GM23338 (cell line): ENCODE data around the gene RAP2B. TPM values are rescaled to one million over a fixed set of nuclear protein-coding genes. Genes with fewer than 3 reads are reported as not detected.
A peak's percentile ranks its signal among the peaks of the same experiment; 100 is the strongest.

Experiments
- ATAC-seq: fragments of 200-7000 bp; cut with Tn5 transposase; 3 replicates; pipeline ENCODE4 v1.9.1; 2020
- DNase-seq: peaks from one replicate; pipeline ENCODE4 v3.0.0-alpha.2; 2015; ENCODE audit warnings: low spot score
- H2AFZ ChIP-seq: fragments of 200-600 bp; sonication (generic); 2 replicates; pipeline ENCODE4 v1.8.0; 2016; ENCODE audit warnings: antibody characterized with exemption, mild to moderate bottlenecking, moderate library complexity
- H3F3A ChIP-seq: fragments of 200-600 bp; sonication (generic); replicated peaks from 2 replicates; pipeline ENCODE4 v1.8.0; 2017; ENCODE audit warnings: antibody characterized with exemption, mixed run types, low read depth
- H3K27ac ChIP-seq: fragments of 200-600 bp; sonication (generic); 2 replicates; pipeline ENCODE4 v1.6.1; 2016; ENCODE audit warnings: low read depth
- H3K27me3 ChIP-seq: fragments of 200-600 bp; sonication (generic); 2 replicates; pipeline ENCODE4 v1.8.0; 2016; ENCODE audit warnings: mild to moderate bottlenecking, mixed run types, moderate library complexity; ENCODE audit not compliant: insufficient read depth
- H3K36me3 ChIP-seq: fragments of 200-600 bp; sonication (generic); 2 replicates; pipeline ENCODE4 v1.8.0; 2016; ENCODE audit warnings: mild to moderate bottlenecking; ENCODE audit not compliant: insufficient read depth
- H3K4me1 ChIP-seq: fragments of 200-600 bp; sonication (generic); 2 replicates; pipeline ENCODE4 v1.8.0; 2016; ENCODE audit warnings: mild to moderate bottlenecking, moderate library complexity; ENCODE audit not compliant: insufficient read depth
- H3K4me2 ChIP-seq: fragments of 200-600 bp; sonication (generic); 2 replicates; pipeline ENCODE4 v1.7.1; 2017; ENCODE audit warnings: mixed run types
- H3K4me3 ChIP-seq: fragments of 200-600 bp; sonication (generic); 2 replicates; pipeline ENCODE4 v1.6.1; 2016; ENCODE audit warnings: mixed run types
- H3K79me2 ChIP-seq: fragments of 200-600 bp; sonication (generic); replicated peaks from 2 replicates; pipeline ENCODE4 v1.8.0; 2017; ENCODE audit warnings: mild to moderate bottlenecking; ENCODE audit not compliant: insufficient read depth
- H3K9me2 ChIP-seq: fragments of 200-600 bp; sonication (generic); 2 replicates; pipeline ENCODE4 v1.8.0; 2017; ENCODE audit not compliant: insufficient read depth
- H4K20me1 ChIP-seq: fragments of 200-600 bp; sonication (generic); replicated peaks from 2 replicates; pipeline ENCODE4 v1.8.0; 2017; ENCODE audit warnings: mild to moderate bottlenecking; ENCODE audit not compliant: insufficient read depth
- H3K27ac Mint-ChIP-seq: 2 replicates; pipeline ENCODE4 v1.8.0; 2020; ENCODE audit warnings: inconsistent platforms, mild to moderate bottlenecking, moderate library complexity, mixed read lengths
- H3K27me3 Mint-ChIP-seq: 3 replicates; pipeline ENCODE4 v1.8.0; 2022; ENCODE audit warnings: low read depth, mild to moderate bottlenecking, moderate library complexity, mixed read lengths, inconsistent platforms; ENCODE audit not compliant: insufficient read depth, poor library complexity
- H3K36me3 Mint-ChIP-seq: 3 replicates; pipeline ENCODE4 v1.8.0; 2021; ENCODE audit warnings: low read depth, mild to moderate bottlenecking, inconsistent platforms, moderate library complexity, mixed read lengths
- H3K4me1 Mint-ChIP-seq: 3 replicates; pipeline ENCODE4 v1.8.0; 2020; ENCODE audit warnings: mild to moderate bottlenecking, inconsistent platforms, mixed read lengths
- H3K4me3 Mint-ChIP-seq: 3 replicates; pipeline ENCODE4 v1.8.0; 2021; ENCODE audit warnings: moderate library complexity, mild to moderate bottlenecking, inconsistent platforms, mixed read lengths
- H3K9me3 Mint-ChIP-seq: 3 replicates; pipeline ENCODE4 v1.8.0; 2020; ENCODE audit warnings: moderate library complexity, mild to moderate bottlenecking, inconsistent platforms, mixed read lengths
- CREB1 ChIP-seq: fragments of 250-450 bp; sonication (Bioruptor Pico); IDR thresholded peaks from 2 replicates; pipeline ENCODE4 v1.5.0; 2020; ENCODE audit warnings: low read depth, mild to moderate bottlenecking, moderate library complexity
- ETS1 ChIP-seq: IDR thresholded peaks from 2 replicates; pipeline ENCODE4 v1.6.1; 2016; ENCODE audit warnings: antibody characterized with exemption
- EZH2 ChIP-seq: fragments of 200-600 bp; sonication (generic); IDR thresholded peaks from one replicate; pipeline ENCODE4 v1.8.0; 2017; ENCODE audit warnings: antibody characterized with exemption, mild to moderate bottlenecking, low read depth; ENCODE audit not compliant: unreplicated experiment
- EZH2phosphoT487 ChIP-seq: fragments of 200-600 bp; sonication (generic); IDR thresholded peaks from one replicate; pipeline ENCODE4 v1.8.1; 2018; ENCODE audit warnings: antibody characterized with exemption; ENCODE audit not compliant: unreplicated experiment
- POLR2AphosphoS5 ChIP-seq: IDR thresholded peaks from 2 replicates; pipeline ENCODE4 v1.6.1; 2016; ENCODE audit warnings: antibody characterized with exemption, low read depth
- REST ChIP-seq: IDR thresholded peaks from one replicate; pipeline ENCODE4 v1.6.1; 2018; ENCODE audit warnings: antibody characterized with exemption; ENCODE audit not compliant: unreplicated experiment
- STAT1 ChIP-seq: IDR thresholded peaks from one replicate; pipeline ENCODE4 v1.6.1; 2016; ENCODE audit warnings: antibody characterized with exemption; ENCODE audit not compliant: unreplicated experiment
- ZNF114 ChIP-seq: fragments of 250-450 bp; sonication (Bioruptor Pico); IDR thresholded peaks from 2 replicates; pipeline ENCODE4 v1.5.0; 2020; ENCODE audit warnings: mild to moderate bottlenecking, moderate library complexity
- ZNF331 ChIP-seq: fragments of 250-450 bp; sonication (Bioruptor Pico); IDR thresholded peaks from 2 replicates; pipeline ENCODE4 v1.5.0; 2020; ENCODE audit warnings: low read depth, mild to moderate bottlenecking, moderate library complexity
- ZNF462 ChIP-seq: fragments of 250-450 bp; sonication (Bioruptor Pico); IDR thresholded peaks from 2 replicates; pipeline ENCODE4 v1.5.0; 2020; ENCODE audit warnings: mild to moderate bottlenecking, moderate library complexity
- long read RNA-seq: library from polyadenylated mRNA; unstranded; transcript quantifications from one replicate; pipeline ENCODE4 v2.0.0, GENCODE V29; 2020; ENCODE audit not compliant: unreplicated experiment
- polyA plus RNA-seq: library from polyadenylated mRNA; unstranded; fragments of >200 nt; fragmentation: Nextera tagmentation; extraction: Ambion mirVana; gene quantifications from 2 replicates; pipeline ENCODE4 v1.2.1, GENCODE V29; 2016
- total RNA-seq: library from RNA; depleted of rRNA; stranded (reverse); fragments of >200 nt; shearing (Covaris generic); gene quantifications from 2 replicates; pipeline ENCODE4 v1.2.3, GENCODE V29; 2014; rRNA removed

The RAP2B gene
- total RNA-seq (21.2 and 24.0 TPM in 2 replicates), polyA plus RNA-seq (21.8 and 22.5 TPM in 2 replicates)
- long read RNA-seq, full-length matches to known transcripts, result 24 of 25 reads
- long read RNA-seq, partial matches to known transcripts, result 0 of 25 reads
- long read RNA-seq, other reads (novel, unspliced or antisense), result 1 of 25 reads

- peaks cover 5% of the 10 kb centered on the region; the same call in 1 of the 3 replicates for H3K36me3 Mint-ChIP-seq
- H3K9me3 Mint-ChIP-seq, result no peaks in the 10 kb centered on the region
- H3K4me3 ChIP-seq, result peak within 1 kb of the TSS; percentile 96
- no peaks in the 10 kb centered on the region for H3K9me2 ChIP-seq
- peak; percentile 60 for ATAC-seq
- peak; percentile 96 for DNase-seq
- H3K27ac Mint-ChIP-seq, result peak within 1 kb of the TSS; percentile 96
- peaks cover 30% of the 10 kb centered on the region for H4K20me1 ChIP-seq
- TF ChIP-seq REST (no peak), EZH2 (no peak), CREB1 (CRISPR knock-in tag) (no peak), POLR2AphosphoS5 (peak; percentile 88), ZNF114 (no peak), EZH2phosphoT487 (no peak), ZNF331 (CRISPR knock-in tag) (no peak)
- no peaks in the 10 kb centered on the region for H3K36me3 ChIP-seq
- H3K4me1 Mint-ChIP-seq, result peaks cover 40% of the 10 kb centered on the region
- peak within 1 kb of the TSS; percentile 91; the same call in 1 of the 2 replicates for H2AFZ ChIP-seq
- H3K4me2 ChIP-seq, result peak within 1 kb of the TSS; percentile 95
- H3F3A ChIP-seq, result peaks cover 7% of the 10 kb centered on the region; the same call in 1 of the 2 replicates
- H3K4me3 Mint-ChIP-seq, result peak within 1 kb of the TSS; percentile 98
- peaks cover 7% of the 10 kb centered on the region; the same call in 1 of the 2 replicates for H3K27me3 ChIP-seq
- H3K27me3 Mint-ChIP-seq, result peaks cover 12% of the 10 kb centered on the region
- H3K79me2 ChIP-seq, result peaks cover 47% of the 10 kb centered on the region
- H3K27ac ChIP-seq, result peak within 1 kb of the TSS; percentile 82
- peaks cover 24% of the 10 kb centered on the region for H3K4me1 ChIP-seq
Measured at GRCh38 chr3:153161714-153162512, at the start of gene RAP2B. TSS of gene RAP2B (plus strand) at chr3:153162226. CDS start at chr3:153162694, 468 bp downstream.

- Histone ChIP-seq H3K27ac (no peak overlapping the region), H3K36me3 (no peaks in the 10 kb centered on the region), H3K4me3 (no peak overlapping the region), H3K79me2 (no peaks in the 10 kb centered on the region), H3F3A (no peaks in the 10 kb centered on the region), H3K4me1 (no peaks in the 10 kb centered on the region), H3K4me2 (no peak overlapping the region), H2AFZ (no peak overlapping the region), H3K27me3 (no peaks in the 10 kb centered on the region), H3K9me2 (no peaks in the 10 kb centered on the region), H4K20me1 (no peaks in the 10 kb centered on the region)
- Mint-ChIP-seq H3K9me3 (no peaks in the 10 kb centered on the region; the same call in 2 of the 3 replicates), H3K27me3 (no peaks in the 10 kb centered on the region), H3K27ac (no peak overlapping the region), H3K36me3 (no peaks in the 10 kb centered on the region), H3K4me3 (no peak overlapping the region), H3K4me1 (no peaks in the 10 kb centered on the region)
- ATAC-seq (no peak), DNase-seq (no peak)
- TF ChIP-seq ETS1 (no peak), EZH2phosphoT487 (no peak), ZNF462 (CRISPR knock-in tag) (no peak), STAT1 (no peak)
Measured at GRCh38 chr3:153113541-153113940, 48.5 kb upstream of the RAP2B start.
